ENCODE measurements around the gene GALNTL6. TPM values are rescaled to one million over a fixed set of nuclear protein-coding genes. Genes with fewer than 3 reads are reported as not detected.

The GALNTL6 gene
- total RNA-seq, 1 experiment from 2014 or later = not detected

- no peak for TF ChIP-seq ZBTB33 (IDR thresholded peaks at IDR 0.05; ENCODE audit: extremely low read depth, insufficient replicate concordance, low read length)
- no peak for TF ChIP-seq SRF (IDR thresholded peaks at IDR 0.05; ENCODE audit: low read depth)
- TF ChIP-seq CTCF (IDR thresholded peaks at IDR 0.05 in 2 of 3, conservative IDR thresholded peaks at IDR 0.05 in 1 of 3; ENCODE audit: borderline replicate concordance in 1 of 3, insufficient read depth in 1 of 3, low read depth in 2 of 3, low read length in 2 of 3) = no peak
- TF ChIP-seq CEBPB (IDR thresholded peaks at IDR 0.05; ENCODE audit: low read depth) = no peak
- TF ChIP-seq FOSL1 (IDR thresholded peaks at IDR 0.05; ENCODE audit: low read depth) = no peak
- no peak for TF ChIP-seq ZNF274 (IDR thresholded peaks at IDR 0.05; ENCODE audit: low read depth, low read length)
- no peak for TF ChIP-seq POLR2A (IDR thresholded peaks at IDR 0.05; ENCODE audit: borderline replicate concordance, extremely low read depth, insufficient read depth, insufficient read length)
- no peak for TF ChIP-seq POLR2AphosphoS5 (IDR thresholded peaks at IDR 0.05; ENCODE audit: low read depth, low read length)
- no peak for TF ChIP-seq EGR1 (IDR thresholded peaks at IDR 0.05; ENCODE audit: low read depth)
- no peak for TF ChIP-seq TCF7L2 (IDR thresholded peaks at IDR 0.05; ENCODE audit: borderline replicate concordance, extremely low read depth, insufficient read depth, insufficient read length)
Measured at GRCh38 chr4:172927096-172927814, 1114.1 kb downstream of the GALNTL6 start (continued).

- Histone ChIP-seq H3K9me2 (ENCODE audit: insufficient read depth) (no peaks in the 10 kb centered on the region), H3K4me1 (ENCODE audit: control insufficient read depth in 1 of 2, insufficient read depth in 2 of 2, low read length in 2 of 2) (no peaks in the 10 kb centered on the region), H3K27me3 (ENCODE audit: insufficient read depth, low read length) (no peaks in the 10 kb centered on the region), H3K4me3 (replicated peaks in 1 of 2; ENCODE audit: low read depth in 1 of 2, low read length in 2 of 2) (no peak overlapping the region), H3K9me3 (ENCODE audit: control insufficient read depth in 1 of 2, insufficient read depth in 1 of 2, low read depth in 1 of 2, low read length in 2 of 2) (no peaks in the 10 kb centered on the region), H3K9ac (ENCODE audit: low read length) (no peak overlapping the region), H3K36me3 (ENCODE audit: control insufficient read depth in 1 of 2, insufficient read depth in 2 of 2, low read length in 2 of 2) (no peaks in the 10 kb centered on the region), H3K79me2 (ENCODE audit: insufficient read depth, low read length) (no peaks in the 10 kb centered on the region), H3K27ac (ENCODE audit: low read depth, low read length) (no peak overlapping the region), H2AFZ (ENCODE audit: low read depth, low read length, poor library complexity, severe bottlenecking) (no peak overlapping the region), H3K4me2 (ENCODE audit: low read length) (no peak overlapping the region), H4K20me1 (ENCODE audit: insufficient read depth) (no peaks in the 10 kb centered on the region)
- no TSS peak for BruUV-seq (replicated peaks)
- ChIA-PET POLR2A (no interaction called here), RAD21 (ENCODE audit: low non-redundant PET in 1 of 2, low total read pairs in 2 of 2, uncharacterized antibody in 2 of 2, unreplicated experiment in 2 of 2) (no interaction called here), CTCF (no interaction called here)
- DNase-seq (ENCODE audit: low read depth, low spot score) = no peak
- no peak for ATAC-seq
- TF ChIP-seq TCF7L2 (IDR thresholded peaks at IDR 0.05; ENCODE audit: borderline replicate concordance, extremely low read depth, insufficient read depth, insufficient read length) (no peak), REST (IDR thresholded peaks at IDR 0.05; ENCODE audit: low read depth) (no peak), ATF3 (IDR thresholded peaks at IDR 0.05) (no peak)
- intact Hi-C loops (cut with micrococcal nuclease) = no loop called here
Measured at GRCh38 chr4:172928347-172928746, 1115.1 kb downstream of the GALNTL6 start.
